GM19438 (cell line): ENCODE data around the gene TTC33.

ENCODE experiments used
- ATAC-seq: cut with Tn5 transposase; IDR thresholded peaks from one replicate; pipeline ENCODE4 v1.9.1; 2021; ENCODE audit warnings: low read depth; ENCODE audit not compliant: unreplicated experiment

TTC33 gene

DNA sequence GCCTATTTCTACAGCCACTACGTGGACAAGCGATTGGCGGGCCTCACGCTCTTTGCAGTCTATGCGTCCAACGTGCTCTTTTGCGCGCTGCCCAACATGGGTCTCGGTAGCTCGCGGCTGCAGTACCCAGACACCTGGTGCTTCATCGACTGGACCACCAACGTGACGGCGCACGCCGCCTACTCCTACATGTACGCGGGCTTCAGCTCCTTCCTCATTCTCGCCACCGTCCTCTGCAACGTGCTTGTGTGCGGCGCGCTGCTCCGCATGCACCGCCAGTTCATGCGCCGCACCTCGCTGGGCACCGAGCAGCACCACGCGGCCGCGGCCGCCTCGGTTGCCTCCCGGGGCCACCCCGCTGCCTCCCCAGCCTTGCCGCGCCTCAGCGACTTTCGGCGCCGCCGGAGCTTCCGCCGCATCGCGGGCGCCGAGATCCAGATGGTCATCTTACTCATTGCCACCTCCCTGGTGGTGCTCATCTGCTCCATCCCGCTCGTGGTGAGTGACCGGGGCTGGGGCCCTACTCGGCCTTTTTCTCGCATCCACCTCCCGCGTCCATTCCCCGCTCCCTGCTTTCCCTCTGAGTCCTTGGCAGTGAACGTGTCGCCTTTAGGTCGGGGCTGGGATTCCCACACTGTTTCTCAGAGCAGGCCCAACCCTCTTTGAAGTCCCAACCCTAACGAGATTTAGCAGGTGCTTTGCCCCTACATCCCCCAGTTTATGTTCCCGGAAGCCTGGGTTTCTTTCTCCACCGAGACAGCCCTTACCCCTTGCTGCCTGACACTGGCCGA, 74.2 kb downstream of the TTC33 start:
- ATAC-seq, result no peak

DNA sequence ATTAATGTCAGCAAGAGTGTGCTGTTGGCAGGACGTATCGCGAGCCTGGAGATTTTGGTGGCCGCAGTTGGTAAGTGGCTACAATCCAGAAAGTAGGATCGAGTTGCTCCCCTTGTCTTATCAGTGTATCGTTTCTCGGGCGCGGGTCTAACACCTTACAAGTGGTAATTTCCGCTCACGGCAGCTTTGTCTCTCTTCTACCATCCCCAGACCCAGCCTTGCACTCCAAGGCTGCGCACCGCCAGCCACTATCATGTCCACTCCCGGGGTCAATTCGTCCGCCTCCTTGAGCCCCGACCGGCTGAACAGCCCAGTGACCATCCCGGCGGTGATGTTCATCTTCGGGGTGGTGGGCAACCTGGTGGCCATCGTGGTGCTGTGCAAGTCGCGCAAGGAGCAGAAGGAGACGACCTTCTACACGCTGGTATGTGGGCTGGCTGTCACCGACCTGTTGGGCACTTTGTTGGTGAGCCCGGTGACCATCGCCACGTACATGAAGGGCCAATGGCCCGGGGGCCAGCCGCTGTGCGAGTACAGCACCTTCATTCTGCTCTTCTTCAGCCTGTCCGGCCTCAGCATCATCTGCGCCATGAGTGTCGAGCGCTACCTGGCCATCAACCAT, 74.9 kb downstream of the TTC33 start:
- no peak for ATAC-seq

DNA sequence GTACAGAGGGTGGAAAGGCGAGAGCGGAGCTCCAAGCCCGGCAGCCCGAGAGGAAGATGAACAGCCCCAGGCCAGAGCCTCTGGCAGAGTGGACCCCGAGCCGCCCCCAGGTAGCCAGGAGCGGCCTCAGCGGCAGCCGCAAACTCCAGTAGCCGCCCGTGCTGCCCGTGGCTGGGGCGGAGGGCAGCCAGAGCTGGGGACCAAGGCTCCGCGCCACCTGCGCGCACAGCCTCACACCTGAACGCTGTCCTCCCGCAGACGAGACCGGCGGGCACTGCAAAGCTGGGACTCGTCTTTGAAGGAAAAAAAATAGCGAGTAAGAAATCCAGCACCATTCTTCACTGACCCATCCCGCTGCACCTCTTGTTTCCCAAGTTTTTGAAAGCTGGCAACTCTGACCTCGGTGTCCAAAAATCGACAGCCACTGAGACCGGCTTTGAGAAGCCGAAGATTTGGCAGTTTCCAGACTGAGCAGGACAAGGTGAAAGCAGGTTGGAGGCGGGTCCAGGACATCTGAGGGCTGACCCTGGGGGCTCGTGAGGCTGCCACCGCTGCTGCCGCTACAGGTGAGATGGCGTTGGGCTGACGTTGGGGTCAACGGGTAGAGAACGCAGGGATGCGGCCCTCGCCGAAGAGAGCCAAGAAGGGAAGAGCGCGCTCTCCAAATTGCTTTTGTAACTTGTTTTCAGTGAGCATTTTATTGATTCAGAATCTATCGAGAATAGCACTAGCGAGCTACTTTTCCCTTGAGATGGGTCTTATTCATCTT, 75.7 kb downstream of the TTC33 start, which contains the start of gene PTGER4:
Gene PTGER4, plus strand, starts transcription at position 3 of the 769 bp plus-strand sequence. CDS start 1,079 bp downstream, outside the sequence.
- peak; percentile 33 for ATAC-seq

DNA sequence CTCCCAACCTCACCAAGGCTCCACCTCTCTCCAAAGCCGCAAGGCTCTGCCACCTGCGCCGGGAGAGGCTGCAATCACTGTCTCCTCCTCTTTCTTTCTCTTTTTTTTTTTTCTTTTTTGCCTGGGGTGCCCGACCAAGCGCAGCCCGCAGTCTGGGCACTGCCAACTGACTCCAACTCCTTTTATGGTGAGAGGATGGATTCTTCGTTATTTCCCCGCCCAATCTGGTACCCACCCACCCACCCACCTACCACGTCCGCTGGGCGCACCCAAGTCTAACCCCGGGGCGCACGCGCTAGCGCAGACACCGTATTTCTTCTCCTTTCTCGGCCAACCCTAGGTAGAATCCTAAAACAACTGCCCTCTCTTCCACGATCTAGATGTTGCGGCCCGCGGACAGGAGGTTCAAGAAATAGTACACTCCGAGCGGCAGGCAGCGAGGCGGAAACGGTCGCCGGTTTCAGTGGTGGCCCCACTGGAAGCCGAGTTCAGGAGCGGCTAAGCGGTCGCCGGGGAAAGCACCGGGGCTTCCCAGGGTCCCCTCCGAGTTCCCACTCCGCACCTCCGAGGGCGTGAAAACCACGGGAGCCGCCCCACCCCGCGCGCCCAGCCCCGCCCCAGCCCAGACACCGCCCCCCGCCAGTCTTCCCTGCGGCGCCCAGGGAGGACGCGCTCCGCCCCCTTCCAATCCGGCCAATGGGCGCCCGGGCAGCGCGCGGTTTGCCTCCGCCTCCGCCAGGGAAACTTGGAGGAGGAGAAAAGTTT, 76.4 kb downstream of the TTC33 start:
- peak; percentile 80 for ATAC-seq

DNA sequence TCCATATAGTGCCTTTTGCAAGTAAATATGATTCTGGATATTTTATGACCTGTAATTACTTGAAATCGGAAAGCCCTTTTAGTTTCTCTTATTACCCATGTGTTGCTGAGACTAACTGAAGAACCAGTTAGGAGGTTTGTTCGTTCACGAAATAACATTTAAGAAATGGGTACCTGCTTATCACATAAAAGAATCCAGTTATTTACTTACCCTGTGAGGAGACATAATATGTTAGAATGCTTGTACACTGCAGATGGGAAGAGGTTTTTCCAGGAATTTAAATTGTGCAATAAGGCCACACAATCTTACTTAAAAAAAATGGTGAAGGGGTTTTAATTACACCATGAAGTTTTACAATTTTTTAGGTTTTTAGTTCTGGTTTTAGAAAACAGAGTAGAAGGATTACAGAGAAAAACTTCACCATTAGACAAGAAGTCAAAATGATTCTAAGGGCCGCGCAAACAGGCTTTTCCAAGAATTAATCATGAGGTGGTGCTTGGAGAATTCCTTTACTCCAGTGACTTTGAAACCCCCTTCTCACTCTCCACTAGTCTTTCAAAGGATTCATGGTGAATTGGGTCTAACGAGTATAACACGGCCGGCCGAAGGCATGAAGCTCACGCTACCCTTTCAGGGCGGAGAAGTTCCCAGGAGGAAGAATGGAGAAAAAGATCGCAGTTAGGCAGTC, 77.2 kb downstream of the TTC33 start:
- ATAC-seq, result no peak

DNA sequence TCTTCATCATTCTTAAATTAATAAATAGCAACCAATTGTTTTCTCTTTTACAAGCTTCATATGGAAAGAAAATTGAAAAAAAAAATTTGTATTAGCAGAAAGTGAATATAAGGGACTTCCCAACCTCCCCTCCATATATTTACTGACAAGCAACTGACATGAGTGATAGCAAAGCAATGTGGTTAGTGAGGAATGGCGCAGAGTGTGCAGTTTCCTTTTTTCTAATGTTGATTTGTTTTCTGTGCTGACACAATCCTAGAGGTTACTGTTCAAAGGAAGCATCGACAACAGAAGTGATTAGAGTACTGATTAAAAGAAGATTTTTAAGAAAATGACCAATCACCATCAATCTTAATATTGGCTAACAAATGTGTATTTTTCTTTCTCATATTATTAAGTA, 77.7 kb downstream of the TTC33 start:
- ATAC-seq, result no peak

DNA sequence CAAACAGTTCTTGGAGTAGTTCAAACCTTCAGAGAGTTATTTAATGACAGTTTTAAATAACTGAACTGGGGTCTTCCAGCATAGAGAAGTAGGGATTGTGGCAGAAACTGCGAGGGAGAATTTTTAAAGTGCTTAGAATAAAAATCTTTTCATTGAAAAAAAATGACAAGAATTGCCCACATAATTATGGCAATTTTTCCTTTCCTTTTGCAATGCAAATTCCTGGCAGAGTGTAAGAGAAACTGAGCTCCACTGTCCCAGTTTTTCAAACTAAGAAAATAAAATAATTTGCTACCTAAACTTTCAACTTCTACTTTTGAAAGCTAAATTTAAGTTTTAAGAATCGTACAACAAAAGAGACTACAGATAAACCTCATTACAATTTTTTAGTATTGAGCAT, 78.3 kb downstream of the TTC33 start:
- ATAC-seq, result no peak

DNA sequence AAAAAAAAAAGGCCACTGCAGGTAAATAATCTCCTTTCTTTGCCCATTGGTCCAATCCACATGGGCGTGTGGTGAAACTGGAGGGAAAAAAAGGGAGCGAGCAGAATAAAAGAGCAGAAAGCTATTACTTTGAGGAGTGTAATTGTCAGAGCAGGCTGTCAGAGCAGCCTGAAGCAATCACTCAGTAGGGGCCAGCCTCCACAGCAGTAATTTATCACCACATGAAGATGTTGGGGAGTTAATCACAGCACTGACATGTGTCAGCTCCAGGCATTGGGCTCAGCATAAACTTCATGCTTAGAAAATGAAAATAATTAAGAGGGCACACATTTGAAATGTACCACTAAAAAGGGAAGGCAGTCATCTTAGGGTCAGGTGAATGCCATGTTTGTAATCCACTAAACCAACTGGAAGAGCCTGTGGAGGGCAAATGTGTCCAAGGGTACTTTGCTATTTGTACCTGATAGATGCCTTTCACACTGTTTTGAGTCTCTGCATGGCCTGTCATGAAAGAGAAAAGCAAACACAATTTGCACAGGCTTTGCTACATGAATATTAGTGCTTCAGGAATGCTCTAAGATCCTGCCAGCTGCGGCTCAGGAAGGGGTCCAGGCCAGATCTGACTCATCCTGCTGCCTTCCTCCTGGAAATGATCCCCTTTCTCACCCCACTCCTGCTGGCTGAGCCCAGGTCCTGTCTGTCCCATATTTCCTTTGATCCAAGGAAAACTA, 79.0 kb downstream of the TTC33 start:
- ATAC-seq, result no peak

DNA sequence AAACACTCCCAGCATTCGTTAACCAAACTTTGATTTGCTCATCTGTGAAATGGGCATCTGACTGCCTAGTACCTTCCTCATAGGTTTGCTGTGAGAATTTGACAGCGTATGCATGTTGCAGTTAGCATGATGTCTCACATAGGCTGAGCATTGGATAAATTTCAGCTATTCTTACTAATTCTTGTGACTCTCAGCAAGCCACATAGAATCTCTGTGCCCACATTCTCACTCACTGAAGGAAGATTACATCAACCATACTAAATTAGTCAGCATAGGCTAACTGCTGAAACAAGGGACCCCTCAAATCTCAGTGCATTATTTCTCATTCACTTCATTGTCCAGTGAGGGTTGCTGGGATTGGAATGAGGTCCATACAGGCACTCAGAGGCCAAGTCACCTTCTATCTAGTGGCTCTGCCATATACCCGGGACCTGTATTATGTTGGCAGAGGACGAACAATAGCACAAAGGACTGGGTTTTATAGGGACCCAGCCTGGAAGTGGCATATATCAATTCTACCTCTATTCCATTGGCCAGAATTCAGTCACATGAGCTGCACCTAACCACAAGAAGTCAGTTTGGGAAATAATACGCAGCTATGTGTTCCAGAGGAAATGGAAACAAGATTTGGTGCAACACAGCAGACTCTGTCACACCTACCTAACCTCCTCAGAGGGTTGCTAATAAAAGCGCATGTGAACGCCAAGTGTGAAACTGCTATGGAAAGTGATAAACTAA, 80.2 kb downstream of the TTC33 start:
- no peak for ATAC-seq

DNA sequence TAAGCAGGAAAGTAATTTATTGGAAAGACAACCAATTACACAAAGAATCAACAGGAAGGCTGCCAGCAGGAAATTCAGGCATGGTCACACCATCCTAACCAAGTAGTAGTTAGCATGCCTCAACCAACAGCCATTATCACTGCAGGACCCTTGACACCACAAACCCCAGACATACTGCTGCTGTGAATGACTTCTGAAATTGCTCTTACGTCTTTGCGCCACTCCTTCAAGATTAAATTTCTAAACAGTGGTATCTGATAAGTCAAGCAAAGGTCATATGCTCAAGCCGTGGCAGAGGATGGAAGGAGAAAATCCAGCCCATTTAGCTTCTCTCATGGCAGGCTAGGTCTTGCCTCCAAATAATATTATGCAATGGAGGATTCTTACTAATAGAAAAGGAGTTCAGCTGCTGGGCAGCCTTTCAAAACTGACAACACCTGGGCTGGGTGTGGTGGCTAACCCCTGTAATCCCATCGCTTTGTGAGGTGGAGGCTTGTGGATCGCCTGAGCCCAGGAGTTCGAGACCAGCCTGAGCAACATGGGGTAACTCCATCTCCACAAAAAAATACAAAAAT, 81.0 kb downstream of the TTC33 start:
- ATAC-seq, result no peak

DNA sequence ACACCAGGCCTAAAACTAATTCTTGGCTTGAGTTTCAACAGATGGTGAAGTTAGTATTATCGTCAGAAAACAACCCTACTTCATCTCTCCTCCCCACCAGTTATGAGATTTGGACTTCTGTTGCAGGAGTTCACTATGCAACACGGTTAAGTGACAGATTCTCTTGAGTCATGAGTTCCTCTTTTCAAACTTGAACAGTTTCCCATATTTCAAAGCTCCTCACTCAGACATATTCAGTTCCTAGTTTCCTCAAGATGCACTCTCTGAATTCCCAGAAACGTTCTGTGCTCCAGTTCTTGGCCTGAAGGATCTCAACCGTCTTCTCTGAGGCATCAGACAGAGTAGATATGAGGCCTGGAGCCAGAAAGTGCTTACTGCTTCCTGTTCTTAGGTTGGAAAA, 83.3 kb downstream of the TTC33 start:
- ATAC-seq, result no peak

DNA sequence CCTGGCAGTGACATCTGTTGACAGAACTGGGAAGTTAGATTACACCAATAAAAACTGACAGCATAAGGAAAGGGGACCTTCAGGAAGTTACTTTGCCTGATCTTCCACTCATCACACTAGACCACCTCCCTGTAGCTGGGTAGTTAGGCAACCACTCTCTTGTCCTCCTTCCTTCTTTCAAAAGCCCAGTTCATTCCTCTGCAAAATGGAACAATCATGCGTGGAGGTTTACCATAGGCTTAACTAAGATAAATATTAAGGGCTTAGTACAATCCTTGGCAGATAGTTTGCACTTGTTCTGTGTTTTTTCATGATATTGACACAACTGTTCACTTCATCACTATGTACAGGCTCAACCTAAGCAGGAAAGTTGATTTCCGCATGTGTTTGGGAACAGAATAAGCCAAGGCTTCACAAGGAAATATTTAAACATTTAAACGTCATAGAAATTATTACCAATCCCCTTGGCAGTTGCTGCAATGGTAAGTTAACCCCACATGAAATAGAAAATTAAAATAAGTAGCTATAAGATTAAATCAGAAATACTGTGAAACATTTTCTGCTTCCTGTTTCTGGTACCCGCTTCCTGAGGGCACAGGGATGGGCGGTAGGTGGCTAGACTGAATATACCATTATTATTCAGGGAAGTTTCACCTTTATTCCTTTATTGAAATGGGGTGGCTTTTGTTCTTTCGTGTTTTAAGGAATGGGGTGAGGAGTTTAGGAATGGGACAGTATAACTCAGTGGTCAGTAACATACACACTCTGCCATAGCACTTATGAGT, 86.0 kb downstream of the TTC33 start:
- ATAC-seq, result no peak

DNA sequence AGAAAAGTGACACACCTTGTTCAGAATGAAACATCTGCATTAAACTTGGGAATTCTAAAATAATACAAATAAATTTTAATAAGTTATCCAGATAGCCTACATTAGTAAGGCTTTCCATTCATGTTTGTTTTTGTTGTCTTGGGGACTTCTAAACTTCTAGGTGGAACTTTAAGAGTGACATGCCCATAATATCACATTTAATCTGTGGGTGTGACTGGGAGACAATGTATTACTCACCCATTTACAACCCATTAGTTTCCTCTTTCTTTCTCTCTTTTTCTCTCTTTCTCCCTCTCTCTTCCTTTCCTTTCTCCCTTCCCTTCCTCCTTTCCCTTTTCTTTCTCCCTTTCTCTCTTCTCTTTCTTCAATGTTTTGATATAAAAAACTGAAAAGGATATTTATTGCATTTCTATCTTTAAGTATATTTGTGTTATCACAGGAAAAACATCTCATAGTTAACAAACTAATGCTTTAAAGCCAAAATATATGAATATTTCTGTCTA, 88.5 kb downstream of the TTC33 start:
- ATAC-seq, result no peak

DNA sequence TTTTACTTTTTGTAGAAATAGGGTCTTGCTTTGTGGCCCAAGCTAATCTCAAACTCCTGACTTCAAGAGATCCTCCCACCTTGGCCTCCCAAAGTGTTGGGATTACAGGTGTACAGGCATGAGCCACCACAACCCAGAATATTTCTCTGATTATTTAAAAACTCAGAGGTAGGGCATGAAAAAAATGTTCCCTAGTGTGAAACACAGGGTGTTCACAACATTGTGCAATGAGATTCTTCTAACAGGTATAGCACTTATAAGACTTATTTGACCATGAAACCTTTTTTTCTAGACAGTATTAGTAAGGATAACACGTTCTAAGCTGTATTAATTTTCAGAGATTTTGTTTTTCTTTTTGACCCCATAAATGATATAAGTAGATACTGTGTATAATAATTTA, 89.1 kb downstream of the TTC33 start:
- no peak for ATAC-seq

DNA sequence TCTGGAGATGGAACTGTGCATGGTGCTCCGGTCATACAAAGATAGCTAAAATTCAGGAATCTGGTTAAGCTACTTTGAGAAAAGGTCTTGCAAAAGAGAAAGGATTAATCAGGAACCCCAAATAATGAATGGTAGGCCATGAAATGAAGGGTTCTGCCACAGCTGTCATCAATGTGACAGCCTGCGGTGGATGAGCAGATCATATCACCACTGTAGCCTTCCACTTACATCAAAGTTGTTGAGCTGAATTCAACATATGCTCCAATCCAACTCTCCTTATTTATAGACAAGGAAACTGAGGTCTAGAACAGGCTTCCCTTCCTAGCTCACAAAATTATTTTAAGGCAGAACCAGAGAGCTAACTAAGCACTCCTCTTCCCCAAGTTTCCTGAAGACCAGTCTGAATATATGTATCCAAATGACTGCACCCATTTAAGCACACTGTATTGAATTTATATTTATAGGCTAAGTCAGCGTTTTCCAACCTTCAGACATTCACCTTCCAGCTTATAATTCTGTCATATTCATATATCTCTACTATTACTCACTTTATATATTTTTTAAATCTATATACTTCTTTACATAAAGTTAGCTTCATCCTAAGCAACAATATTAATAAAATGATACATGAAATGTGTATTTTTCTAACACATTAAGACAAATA, 90.0 kb downstream of the TTC33 start:
- no peak for ATAC-seq

DNA sequence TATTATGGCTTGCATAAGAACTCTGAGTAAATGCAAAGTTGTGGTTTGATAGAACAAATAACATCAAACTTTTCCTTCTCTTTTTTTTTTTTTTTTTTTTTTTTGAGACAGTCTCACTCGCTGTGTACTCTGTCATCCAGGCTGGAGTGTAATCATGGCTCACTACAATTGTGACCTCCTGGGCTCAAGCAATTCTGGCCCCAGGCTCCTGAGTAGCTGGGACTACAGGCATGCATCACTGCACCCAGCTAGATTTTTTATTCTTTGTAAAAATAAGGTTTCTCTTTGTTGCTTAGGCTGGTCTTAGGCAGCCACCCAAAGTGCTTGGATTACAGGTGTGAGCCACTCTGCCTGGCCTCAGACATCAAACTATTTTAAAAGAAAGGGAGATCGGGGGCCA, 95.0 kb downstream of the TTC33 start:
- no peak for ATAC-seq

DNA sequence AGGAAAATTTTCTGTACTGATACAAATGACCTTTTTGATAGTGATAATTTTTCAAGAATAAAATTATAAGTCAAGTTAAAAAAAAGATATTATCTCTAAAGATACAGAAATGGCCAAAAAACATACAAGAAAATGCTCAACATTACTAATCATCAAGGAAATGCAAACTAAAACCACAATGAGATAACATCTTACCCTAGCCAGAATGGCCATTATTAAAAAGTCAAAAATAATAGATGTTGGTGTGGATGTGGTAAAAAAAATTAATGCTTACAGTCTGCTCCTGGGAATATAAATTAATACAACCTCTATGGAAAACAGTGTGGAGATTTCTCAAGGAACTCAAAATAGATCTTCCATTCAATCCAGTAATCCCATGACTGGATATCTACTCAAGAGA, 99.0 kb downstream of the TTC33 start:
- no peak for ATAC-seq
